WTC11 (cell line): Measurements from ENCODE around the gene LTV1. TPM values are rescaled to one million over a fixed set of nuclear protein-coding genes. Genes with fewer than 3 reads are reported as not detected.
"Not testable (repeated sequence)": the region's sequence is repeated elsewhere in the genome, so short reads cannot be mapped to it uniquely, and the experiment has no call there.

Experiments
- ATAC-seq: fragments of 200-7000 bp; cut with Tn5 transposase; 2 replicates; pipeline ENCODE4 v1.10.0; 2021; ENCODE audit warnings: mild to moderate bottlenecking, moderate library complexity
- CTCF ChIA-PET: fragments of 300-600 bp; sonication (Branson Sonifier 250); formaldehyde crosslinking; loops from one replicate; lab custom pipeline; 2021; ENCODE audit warnings: antibody characterized with exemption; lab: Charles Lee
- POLR2A ChIA-PET: fragments of 350-600 bp; sonication (Branson Sonifier 250); formaldehyde crosslinking; loops from one replicate; lab custom pipeline; 2021; ENCODE audit warnings: antibody characterized with exemption; lab: Charles Lee
- DNase-seq: peaks from one replicate; pipeline ENCODE4 v3.0.0; 2021; ENCODE audit warnings: low spot score
- H3K27ac Mint-ChIP-seq: 2 replicates; pipeline ENCODE4 v1.8.0; 2021; ENCODE audit warnings: mixed read lengths
- H3K27me3 Mint-ChIP-seq: 2 replicates; pipeline ENCODE4 v1.8.0; 2021; ENCODE audit warnings: low read depth, mild to moderate bottlenecking, moderate library complexity, mixed read lengths
- H3K36me3 Mint-ChIP-seq: 2 replicates; pipeline ENCODE4 v1.8.0; 2021; ENCODE audit warnings: mixed read lengths
- H3K4me1 Mint-ChIP-seq: 2 replicates; pipeline ENCODE4 v1.8.0; 2022; ENCODE audit warnings: mixed read lengths
- H3K4me3 Mint-ChIP-seq: 2 replicates; pipeline ENCODE4 v1.8.0; 2021; ENCODE audit warnings: mild to moderate bottlenecking, moderate library complexity, mixed read lengths
- H3K9me3 Mint-ChIP-seq: 2 replicates; pipeline ENCODE4 v1.8.0; 2021; ENCODE audit warnings: mixed read lengths
- CREB1 ChIP-seq: sonication (generic); formaldehyde crosslinking; IDR thresholded peaks from 2 replicates; pipeline ENCODE4 v1.8.0; 2023; ENCODE audit warnings: mild to moderate bottlenecking, missing genetic modification reagents
- ELF4 ChIP-seq: sonication (generic); formaldehyde crosslinking; IDR thresholded peaks from 2 replicates; pipeline ENCODE4 v1.8.1; 2022; ENCODE audit warnings: low read depth, mild to moderate bottlenecking, moderate library complexity, missing genetic modification reagents
- ETV6 ChIP-seq: sonication (generic); formaldehyde crosslinking; IDR thresholded peaks from 2 replicates; pipeline ENCODE4 v1.8.1; 2022; ENCODE audit warnings: mild to moderate bottlenecking, missing genetic modification reagents
- GABPB1 ChIP-seq: sonication (generic); formaldehyde crosslinking; IDR thresholded peaks from 2 replicates; pipeline ENCODE4 v1.8.1; 2023; ENCODE audit warnings: mild to moderate bottlenecking, missing genetic modification reagents
- GRHL2 ChIP-seq: fragments of 250-450 bp; sonication (Bioruptor Pico); IDR thresholded peaks from 2 replicates; pipeline ENCODE4 v1.8.0; 2022; ENCODE audit warnings: mild to moderate bottlenecking, moderate library complexity; ENCODE audit not compliant: insufficient replicate concordance, severe bottlenecking
- GTF2I ChIP-seq: fragments of 250-450 bp; sonication (Bioruptor Pico); conservative IDR thresholded peaks from 2 replicates; pipeline ENCODE4 v1.4.0; 2021; ENCODE audit warnings: mild to moderate bottlenecking
- TCF7 ChIP-seq: sonication (generic); formaldehyde crosslinking; IDR thresholded peaks from 2 replicates; pipeline ENCODE4 v1.8.0; 2022; ENCODE audit warnings: mild to moderate bottlenecking, low read depth, missing genetic modification reagents, moderate library complexity
- ZBTB21 ChIP-seq: sonication (generic); formaldehyde crosslinking; IDR thresholded peaks from 2 replicates; pipeline ENCODE4 v1.8.1; 2023; ENCODE audit warnings: mild to moderate bottlenecking, missing genetic modification reagents, borderline replicate concordance
- ZNF232 ChIP-seq: sonication (generic); formaldehyde crosslinking; IDR thresholded peaks from 2 replicates; pipeline ENCODE4 v1.8.0; 2022; ENCODE audit warnings: mild to moderate bottlenecking, missing genetic modification reagents
- ZNF416 ChIP-seq: fragments of 250-450 bp; sonication (Bioruptor Pico); IDR thresholded peaks from 2 replicates; pipeline ENCODE4 v1.9.0; 2021; ENCODE audit warnings: mild to moderate bottlenecking, inconsistent platforms
- total RNA-seq: library from RNA; stranded (reverse); gene quantifications from 3 replicates; pipeline ENCODE4 v1.2.3, GENCODE V29; 2021
- TF ChIP-seq, protein P1 (sequence below): fragments of 250-450 bp; sonication (Bioruptor Pico); IDR thresholded peaks from 2 replicates; pipeline ENCODE4 v1.9.0; 2021; ENCODE audit warnings: mild to moderate bottlenecking
- TF ChIP-seq, protein P2 (sequence below): sonication (generic); formaldehyde crosslinking; IDR thresholded peaks from 2 replicates; pipeline ENCODE4 v1.8.0; 2022; ENCODE audit warnings: mild to moderate bottlenecking, missing genetic modification reagents
- TF ChIP-seq, protein P3 (sequence below): sonication (generic); formaldehyde crosslinking; IDR thresholded peaks from 2 replicates; pipeline ENCODE4 v1.8.0; 2022; ENCODE audit warnings: mild to moderate bottlenecking, missing genetic modification reagents
- TF ChIP-seq, protein P4 (sequence below): fragments of 250-450 bp; sonication (Bioruptor Pico); IDR thresholded peaks from 2 replicates; pipeline ENCODE4 v1.9.0; 2021; ENCODE audit warnings: mild to moderate bottlenecking
- TF ChIP-seq, protein P5 (sequence below): fragments of 250-450 bp; sonication (Bioruptor Pico); IDR thresholded peaks from 2 replicates; pipeline ENCODE4 v2.1.2; 2022; ENCODE audit warnings: mild to moderate bottlenecking, moderate library complexity

The LTV1 gene
- total RNA-seq, 1 experiment from 2014 or later, result 37.7 TPM

DNA sequence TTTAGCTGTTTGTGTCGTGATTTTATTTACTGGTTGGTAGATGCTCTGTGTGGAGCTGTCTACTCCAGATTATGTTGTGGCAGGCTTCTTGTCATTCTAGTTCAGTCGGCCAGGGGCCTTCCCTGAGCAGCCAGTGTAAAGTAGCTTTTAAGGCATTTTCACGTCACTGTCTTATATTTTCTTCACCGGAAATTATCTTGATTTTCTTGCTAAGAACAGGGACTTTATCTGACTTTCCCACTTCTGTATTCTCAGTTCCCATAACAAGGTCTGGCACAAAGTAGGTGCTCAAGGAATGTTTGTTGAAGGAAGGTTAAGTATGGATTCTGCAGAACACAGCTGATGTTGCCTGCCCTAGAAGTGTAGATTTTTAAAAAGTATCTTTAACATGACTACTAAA is 868 bp downstream of the LTV1 start (continued):
- TF ChIP-seq, protein P1, sequence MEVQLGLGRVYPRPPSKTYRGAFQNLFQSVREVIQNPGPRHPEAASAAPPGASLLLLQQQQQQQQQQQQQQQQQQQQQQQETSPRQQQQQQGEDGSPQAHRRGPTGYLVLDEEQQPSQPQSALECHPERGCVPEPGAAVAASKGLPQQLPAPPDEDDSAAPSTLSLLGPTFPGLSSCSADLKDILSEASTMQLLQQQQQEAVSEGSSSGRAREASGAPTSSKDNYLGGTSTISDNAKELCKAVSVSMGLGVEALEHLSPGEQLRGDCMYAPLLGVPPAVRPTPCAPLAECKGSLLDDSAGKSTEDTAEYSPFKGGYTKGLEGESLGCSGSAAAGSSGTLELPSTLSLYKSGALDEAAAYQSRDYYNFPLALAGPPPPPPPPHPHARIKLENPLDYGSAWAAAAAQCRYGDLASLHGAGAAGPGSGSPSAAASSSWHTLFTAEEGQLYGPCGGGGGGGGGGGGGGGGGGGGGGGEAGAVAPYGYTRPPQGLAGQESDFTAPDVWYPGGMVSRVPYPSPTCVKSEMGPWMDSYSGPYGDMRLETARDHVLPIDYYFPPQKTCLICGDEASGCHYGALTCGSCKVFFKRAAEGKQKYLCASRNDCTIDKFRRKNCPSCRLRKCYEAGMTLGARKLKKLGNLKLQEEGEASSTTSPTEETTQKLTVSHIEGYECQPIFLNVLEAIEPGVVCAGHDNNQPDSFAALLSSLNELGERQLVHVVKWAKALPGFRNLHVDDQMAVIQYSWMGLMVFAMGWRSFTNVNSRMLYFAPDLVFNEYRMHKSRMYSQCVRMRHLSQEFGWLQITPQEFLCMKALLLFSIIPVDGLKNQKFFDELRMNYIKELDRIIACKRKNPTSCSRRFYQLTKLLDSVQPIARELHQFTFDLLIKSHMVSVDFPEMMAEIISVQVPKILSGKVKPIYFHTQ, result no peak
- no peak for TF ChIP-seq GRHL2
- TF ChIP-seq, protein P2, sequence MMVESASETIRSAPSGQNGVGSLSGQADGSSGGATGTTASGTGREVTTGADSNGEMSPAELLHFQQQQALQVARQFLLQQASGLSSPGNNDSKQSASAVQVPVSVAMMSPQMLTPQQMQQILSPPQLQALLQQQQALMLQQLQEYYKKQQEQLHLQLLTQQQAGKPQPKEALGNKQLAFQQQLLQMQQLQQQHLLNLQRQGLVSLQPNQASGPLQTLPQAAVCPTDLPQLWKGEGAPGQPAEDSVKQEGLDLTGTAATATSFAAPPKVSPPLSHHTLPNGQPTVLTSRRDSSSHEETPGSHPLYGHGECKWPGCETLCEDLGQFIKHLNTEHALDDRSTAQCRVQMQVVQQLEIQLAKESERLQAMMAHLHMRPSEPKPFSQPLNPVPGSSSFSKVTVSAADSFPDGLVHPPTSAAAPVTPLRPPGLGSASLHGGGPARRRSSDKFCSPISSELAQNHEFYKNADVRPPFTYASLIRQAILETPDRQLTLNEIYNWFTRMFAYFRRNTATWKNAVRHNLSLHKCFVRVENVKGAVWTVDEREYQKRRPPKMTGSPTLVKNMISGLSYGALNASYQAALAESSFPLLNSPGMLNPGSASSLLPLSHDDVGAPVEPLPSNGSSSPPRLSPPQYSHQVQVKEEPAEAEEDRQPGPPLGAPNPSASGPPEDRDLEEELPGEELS (CRISPR knock-in tag), result no peak
- no peak for TF ChIP-seq ZNF416
- TF ChIP-seq ETV6 (CRISPR knock-in tag), result no peak
- TF ChIP-seq ELF4 (CRISPR knock-in tag), result no peak
- TF ChIP-seq CREB1 (CRISPR knock-in tag), result no peak
- TF ChIP-seq, protein P3, sequence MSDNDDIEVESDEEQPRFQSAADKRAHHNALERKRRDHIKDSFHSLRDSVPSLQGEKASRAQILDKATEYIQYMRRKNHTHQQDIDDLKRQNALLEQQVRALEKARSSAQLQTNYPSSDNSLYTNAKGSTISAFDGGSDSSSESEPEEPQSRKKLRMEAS (CRISPR knock-in tag), result no peak
- no peak for TF ChIP-seq ZBTB21 (CRISPR knock-in tag)

DNA sequence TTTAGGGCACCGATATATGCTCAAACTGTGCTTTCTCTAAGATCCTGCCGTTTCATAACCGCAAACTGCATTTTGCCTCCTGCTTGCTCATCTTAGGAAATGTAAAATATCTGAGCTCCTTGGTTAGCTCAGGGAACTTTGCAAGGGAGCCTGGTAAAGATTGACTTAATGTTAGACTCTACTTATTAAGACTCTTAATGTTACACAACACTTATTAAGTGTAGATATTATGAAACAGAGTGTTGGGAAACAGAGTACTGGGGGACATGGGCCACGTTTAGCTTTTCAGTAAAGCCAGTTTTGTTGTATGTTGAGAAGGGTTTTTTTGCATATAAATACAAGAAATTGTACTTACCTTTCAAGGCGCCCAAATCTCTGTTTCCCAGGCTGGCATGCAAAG is 1.9 kb downstream of the LTV1 start:
- CTCF ChIA-PET, result no interaction called here
- no peak for ATAC-seq

DNA sequence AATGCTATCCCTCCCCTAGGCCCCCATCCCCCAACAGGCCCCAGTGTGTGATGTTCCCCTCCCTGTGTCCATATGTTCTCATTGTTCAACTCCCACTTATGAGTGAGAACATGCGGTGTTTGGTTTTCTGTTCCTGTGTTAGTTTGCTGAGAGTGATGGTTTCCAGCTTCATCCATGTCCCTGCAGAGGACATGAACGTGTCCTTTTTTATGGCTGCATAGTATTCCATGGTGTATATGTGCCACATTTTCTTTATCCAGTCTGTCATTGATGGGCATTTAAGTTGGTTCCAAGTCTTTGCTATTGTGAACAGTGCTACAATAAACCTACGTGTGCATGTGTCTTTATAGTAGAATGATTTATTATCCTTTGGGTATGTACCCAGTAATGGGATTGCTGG is 8.6 kb downstream of the LTV1 start:
- H3K27ac Mint-ChIP-seq, CTCF ChIA-PET, ATAC-seq, H3K27me3 Mint-ChIP-seq, H3K4me3 Mint-ChIP-seq, POLR2A ChIA-PET, H3K4me1 Mint-ChIP-seq, DNase-seq: not testable (repeated sequence)
- H3K9me3 Mint-ChIP-seq, result peaks cover 14% of the 10 kb centered on the region
- H3K36me3 Mint-ChIP-seq, result peaks cover 96% of the 10 kb centered on the region

More for the DNA sequence above, 1.9 kb downstream of the LTV1 start:
- POLR2A ChIA-PET, result no interaction called here
- H3K27ac Mint-ChIP-seq, result no peak overlapping the region
- peaks cover 6% of the 10 kb centered on the region for H3K9me3 Mint-ChIP-seq
- no peak for DNase-seq
- H3K27me3 Mint-ChIP-seq, result no peaks in the 10 kb centered on the region
- TF ChIP-seq, protein P4, sequence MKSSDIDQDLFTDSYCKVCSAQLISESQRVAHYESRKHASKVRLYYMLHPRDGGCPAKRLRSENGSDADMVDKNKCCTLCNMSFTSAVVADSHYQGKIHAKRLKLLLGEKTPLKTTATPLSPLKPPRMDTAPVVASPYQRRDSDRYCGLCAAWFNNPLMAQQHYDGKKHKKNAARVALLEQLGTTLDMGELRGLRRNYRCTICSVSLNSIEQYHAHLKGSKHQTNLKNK (CRISPR knock-in tag), result no peak
- TF ChIP-seq ZNF232 (CRISPR knock-in tag) (no peak), TCF7 (CRISPR knock-in tag) (no peak), GTF2I (CRISPR knock-in tag) (no peak)
- TF ChIP-seq, protein P5, sequence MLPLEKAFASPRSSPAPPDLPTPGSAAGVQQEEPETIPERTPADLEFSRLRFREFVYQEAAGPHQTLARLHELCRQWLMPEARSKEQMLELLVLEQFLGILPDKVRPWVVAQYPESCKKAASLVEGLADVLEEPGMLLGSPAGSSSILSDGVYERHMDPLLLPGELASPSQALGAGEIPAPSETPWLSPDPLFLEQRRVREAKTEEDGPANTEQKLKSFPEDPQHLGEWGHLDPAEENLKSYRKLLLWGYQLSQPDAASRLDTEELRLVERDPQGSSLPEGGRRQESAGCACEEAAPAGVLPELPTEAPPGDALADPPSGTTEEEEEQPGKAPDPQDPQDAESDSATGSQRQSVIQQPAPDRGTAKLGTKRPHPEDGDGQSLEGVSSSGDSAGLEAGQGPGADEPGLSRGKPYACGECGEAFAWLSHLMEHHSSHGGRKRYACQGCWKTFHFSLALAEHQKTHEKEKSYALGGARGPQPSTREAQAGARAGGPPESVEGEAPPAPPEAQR, result no peak
- peaks cover 57% of the 10 kb centered on the region for H3K36me3 Mint-ChIP-seq
- no peak overlapping the region for H3K4me3 Mint-ChIP-seq
- H3K4me1 Mint-ChIP-seq, result peaks cover 14% of the 10 kb centered on the region

DNA sequence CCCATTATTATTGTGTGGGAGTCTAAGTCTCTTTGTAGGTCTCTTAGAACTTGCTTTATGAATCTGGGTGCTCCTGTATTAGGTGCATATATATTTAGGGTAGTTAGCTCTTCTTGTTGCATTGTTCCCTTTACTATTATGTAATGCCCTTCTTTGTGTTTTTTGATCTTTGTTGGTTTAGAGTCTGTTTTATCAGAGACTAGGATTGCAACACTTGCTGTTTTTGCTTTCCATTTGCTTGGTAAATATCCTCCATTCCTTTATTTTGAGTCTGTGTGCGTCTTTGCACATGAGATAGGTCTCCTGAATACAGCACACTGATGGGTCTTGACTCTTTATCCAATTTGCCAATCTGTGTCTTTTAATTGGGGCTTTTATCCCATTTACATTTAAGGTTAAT is 11.9 kb downstream of the LTV1 start:
- POLR2A ChIA-PET, DNase-seq, H3K4me1 Mint-ChIP-seq, H3K27me3 Mint-ChIP-seq, H3K4me3 Mint-ChIP-seq, CTCF ChIA-PET, ATAC-seq: not testable (repeated sequence)
- H3K9me3 Mint-ChIP-seq, result peaks cover 14% of the 10 kb centered on the region
- TF ChIP-seq GABPB1, result peak; percentile 20; the same call in 1 of the 2 replicates
- H3K27ac Mint-ChIP-seq, result peak overlapping the region; percentile 1; the same call in 1 of the 2 replicates
- H3K36me3 Mint-ChIP-seq, result peaks cover 96% of the 10 kb centered on the region

DNA sequence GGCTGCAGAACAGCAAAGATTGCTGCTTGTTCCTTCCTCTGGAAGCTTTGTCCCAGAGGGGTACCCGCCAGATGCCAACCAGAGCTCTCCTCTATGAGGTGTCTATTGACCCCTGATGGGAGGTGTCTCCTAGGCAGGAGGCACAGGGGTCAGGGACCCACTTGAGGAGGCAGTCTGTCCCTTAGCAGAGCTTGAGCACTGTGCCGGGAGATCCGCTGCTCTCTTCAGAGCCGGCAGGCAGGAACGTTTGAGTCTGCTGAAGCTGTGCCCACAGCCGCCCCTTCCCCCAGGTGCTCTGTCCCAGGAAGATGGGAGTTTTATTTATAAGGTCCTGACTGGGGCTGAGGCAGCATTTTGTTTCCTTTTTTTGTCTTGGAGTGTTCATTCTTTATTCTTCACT is 13.6 kb downstream of the LTV1 start:
- ATAC-seq, H3K27me3 Mint-ChIP-seq, H3K9me3 Mint-ChIP-seq, POLR2A ChIA-PET, CTCF ChIA-PET, DNase-seq, H3K4me3 Mint-ChIP-seq, H3K4me1 Mint-ChIP-seq, H3K27ac Mint-ChIP-seq: not testable (repeated sequence)
- peaks cover 91% of the 10 kb centered on the region for H3K36me3 Mint-ChIP-seq
